ENCODE data around the gene KRTAP5-2.
"Not testable (repeated sequence)": the region's sequence is repeated elsewhere in the genome, so short reads cannot be mapped to it uniquely, and the experiment has no call there.

KRTAP5-2 gene

DNA sequence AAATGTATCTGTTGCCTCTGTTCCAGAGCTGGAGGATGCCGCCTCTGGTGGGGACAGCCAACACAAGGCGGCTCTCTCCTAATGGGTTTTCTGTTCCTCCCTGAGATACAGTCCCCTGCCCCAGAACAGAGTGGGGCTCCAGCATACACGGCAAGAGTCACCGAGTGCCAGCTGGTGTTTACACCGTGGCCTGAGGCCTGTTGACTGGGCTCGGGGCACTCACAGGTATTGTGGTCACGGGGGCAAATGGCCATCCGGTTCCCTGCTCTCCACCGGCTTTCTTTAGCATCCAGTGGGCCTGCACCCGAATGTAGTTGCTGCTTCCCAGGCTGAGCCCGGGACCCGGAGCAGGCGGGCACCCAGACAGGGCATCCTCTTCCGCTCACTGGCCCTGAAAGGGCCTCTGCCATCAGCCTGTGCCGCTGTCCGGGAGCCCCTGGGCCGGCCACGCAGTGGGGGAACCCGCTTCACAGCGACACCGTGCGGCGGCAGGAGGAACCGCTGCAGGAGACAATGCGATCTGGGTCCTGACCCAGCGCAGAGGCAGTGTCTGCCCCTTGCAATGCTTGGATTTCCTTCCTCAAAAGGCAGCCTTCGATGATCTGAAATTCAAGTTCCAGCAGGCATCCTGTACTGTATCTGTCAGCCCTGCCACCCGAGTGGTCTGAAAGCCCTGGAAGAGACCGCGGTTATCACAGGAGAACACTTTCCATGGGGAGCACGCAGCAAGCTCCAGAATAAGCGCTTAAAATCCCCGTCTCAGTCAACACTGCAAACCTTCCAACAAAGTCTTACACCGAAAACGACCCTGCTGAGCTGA is 30.6 kb upstream of the KRTAP5-2 start:
- DNase-seq (ENCODE audit: low read depth), result peak; percentile 31

DNA sequence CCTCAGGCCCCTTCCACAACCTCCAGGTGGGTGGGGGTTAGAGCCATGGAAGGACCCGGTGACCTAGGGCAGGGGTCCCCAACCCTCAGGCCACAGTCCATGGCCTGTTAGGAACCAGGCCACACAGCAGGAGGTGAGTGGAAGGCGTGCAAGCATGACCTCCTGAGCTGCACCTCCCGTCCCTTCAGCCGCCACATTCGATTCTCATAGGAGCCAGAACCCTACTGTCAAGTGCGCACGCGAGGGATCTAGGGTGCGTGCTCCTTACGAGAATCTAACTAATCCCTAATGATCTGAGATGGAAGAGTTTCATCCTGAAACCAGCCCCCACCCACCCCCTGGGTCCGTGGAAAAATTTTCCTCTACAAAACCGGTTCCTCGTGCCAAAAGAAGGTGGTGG is 27.4 kb upstream of the KRTAP5-2 start:
- no peak for DNase-seq (ENCODE audit: low read depth)

DNA sequence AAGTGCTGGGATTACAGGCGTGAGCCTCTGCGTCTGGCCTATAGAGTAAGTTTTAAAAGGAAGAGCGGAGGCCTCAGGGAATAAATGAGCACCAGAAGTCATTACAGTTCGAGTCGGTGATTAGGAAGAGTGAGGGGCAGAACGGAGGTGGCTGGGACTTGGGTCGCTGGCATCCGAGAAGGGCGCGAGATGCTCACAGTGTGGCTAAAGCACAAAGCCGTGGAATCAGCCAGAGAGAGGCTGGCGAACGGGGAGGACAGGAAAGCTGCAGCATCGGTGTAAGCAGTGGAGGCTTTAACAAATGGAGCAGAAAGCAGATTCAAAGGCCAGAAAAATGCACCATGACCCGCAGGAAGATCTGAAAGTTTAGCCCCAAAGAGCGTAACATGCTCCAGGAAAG is 26.5 kb upstream of the KRTAP5-2 start:
- DNase-seq (ENCODE audit: low read depth), result no peak

DNA sequence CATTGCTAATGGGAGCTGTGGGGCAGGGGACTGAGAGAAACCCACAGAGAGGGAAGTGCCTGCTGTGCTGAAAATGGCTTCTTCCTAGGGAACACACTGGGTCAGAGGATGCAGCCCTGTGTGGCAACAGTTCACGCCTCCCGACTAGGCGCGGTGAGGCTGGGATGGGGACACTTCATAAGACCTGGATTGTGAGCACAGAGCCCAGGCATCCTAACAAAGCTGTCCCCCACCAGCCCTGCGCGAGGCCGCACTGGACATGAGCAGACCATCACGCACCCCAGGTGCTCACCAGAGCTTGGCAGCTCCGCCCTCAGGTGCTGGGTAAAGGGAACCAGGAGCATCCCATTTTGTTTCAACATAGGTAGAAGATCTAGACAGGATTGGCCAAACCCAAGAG is 25.6 kb upstream of the KRTAP5-2 start:
- DNase-seq (ENCODE audit: low read depth), result no peak

DNA sequence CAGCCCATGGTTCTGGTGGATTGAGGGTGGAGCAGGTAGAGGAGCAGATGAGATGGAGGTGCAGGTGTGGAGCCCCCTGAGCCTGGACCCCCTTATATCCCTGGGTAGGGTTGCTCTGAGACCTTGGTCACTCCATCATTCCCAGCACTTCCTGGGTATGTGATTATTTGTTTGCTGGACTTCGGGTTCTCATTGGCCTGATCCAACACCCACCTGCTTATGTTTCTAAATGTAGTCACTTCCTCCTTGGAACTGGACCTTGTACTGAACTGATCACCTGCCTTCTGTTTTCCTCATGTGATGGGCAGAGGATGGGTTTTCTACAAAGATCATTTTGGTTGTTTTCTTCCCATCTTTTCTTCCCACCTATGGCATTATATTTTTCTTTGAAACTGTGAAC is 24.0 kb upstream of the KRTAP5-2 start, which contains the start of gene KRTAP5-4:
Gene KRTAP5-4, minus strand, starts transcription at position 53 of the 400 bp plus-strand sequence. Its CDS starts 45 bp downstream, at position 8.
- DNase-seq (ENCODE audit: low read depth), result no peak

DNA sequence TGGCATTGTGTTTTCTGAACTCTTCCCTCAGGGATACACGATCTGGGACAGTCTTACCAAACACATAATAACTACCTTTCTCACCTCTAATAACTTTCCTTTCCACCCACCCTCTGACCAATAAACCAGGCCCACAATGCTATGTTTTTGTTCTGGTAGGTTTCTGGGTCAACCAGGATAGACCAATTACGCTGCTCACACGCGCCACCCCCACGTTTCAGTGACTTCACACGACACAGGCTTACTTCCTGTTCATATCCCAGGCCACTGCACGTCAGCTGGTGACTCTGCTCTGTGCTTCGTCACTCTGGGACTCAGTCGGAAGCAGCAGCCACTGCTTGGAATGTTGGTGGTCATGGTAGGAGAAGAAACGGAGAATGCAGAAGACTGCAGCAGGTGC is 21.4 kb upstream of the KRTAP5-2 start:
- DNase-seq (ENCODE audit: low read depth), result no peak

DNA sequence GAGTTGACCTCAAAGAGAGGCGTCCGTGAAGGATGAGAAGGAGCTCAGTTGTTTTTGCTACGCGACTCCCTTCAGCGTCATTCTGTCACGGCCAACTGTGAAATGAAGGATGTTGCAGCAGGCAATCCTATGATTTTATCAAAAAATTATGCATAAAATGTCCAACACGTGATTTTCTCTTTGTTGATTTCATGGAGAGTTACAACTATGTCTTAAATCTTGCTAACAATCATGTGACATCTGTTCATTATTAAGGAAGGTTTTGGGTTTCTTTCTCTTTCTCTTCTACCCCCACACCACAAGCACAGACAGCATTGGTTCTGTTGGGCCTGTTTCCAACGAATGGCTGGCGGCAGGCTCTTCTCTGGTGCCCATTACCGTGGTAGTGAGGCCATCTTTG is 20.1 kb upstream of the KRTAP5-2 start:
- no peak for DNase-seq (ENCODE audit: low read depth)

DNA sequence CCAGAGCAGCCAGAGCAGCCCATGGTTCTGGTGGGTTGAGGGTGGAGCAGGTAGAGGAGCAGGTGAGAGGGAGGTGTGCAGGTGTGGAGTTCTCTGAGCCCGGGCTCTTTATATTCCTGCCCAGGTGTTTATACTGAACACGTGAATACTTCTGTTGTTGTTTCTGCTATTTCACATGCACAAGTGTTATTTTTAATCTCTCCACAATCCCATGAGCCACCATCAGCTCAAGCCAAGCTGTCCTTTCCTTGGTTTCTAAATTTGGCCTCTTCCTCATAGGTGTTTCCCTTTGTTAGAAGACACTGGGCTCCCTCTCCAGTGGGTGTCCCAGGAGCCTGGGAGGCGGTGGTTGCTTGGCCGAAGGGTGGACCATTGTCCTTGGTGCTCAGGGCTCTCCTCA is 10.3 kb upstream of the KRTAP5-2 start, which contains the start of gene KRTAP5-3:
Gene KRTAP5-3, minus strand, starts transcription at position 101 of the 400 bp plus-strand sequence. Its CDS starts 78 bp downstream, at position 23.
- DNase-seq (ENCODE audit: low read depth), result no peak

DNA sequence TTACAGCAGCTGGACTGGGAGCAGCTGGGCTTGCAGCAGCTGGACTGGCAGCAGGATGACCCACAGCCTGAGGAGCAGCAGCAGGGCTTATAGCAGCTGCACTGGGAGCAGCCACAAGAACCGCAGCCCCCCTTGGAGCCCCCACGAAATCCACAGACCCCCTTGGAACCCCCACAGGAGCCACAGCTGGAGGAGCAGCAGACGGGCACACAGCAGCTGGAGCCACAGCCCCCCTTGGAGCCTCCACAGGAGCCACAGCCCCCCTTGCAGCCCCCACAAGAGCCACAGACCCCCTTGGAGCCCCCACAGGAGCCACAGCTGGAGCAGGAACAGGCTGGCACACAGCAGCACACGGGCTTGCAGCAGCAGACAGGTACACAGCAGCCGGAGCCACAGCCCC is 9.8 kb upstream of the KRTAP5-2 start:
- not testable (repeated sequence) for DNase-seq (ENCODE audit: low read depth)

DNA sequence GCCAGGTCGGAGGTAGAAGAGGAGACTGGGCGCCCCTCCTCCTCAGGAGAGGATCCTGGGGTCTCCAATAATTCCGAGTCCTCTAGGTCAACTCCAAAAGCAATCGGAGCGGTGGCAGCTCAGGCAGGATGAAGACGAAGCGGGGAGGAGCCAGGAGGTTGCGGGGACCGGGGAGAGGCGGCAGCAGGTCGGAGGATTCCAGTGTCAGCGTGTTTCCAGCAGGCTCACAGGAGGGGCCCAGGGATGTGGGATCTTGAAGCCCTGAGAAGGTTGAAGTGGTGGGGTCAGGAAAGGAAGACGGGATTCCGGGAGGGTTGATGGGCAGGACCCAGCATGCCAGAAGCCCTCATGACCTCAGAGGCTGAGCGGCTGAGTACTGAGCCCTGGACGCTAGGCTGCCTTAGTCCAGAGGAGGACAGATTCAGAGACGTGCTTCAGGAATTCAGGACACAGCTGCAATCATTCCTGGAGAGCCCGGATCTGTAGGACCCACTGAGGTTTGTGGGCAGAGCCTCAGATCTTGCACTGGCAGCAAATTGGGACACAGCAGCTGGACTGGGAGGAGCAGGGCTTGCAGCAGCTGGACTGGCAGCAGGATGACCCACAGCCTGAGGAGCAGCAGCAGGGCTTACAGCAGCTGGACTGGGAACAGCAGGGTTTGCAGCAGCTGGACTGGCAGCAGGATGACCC is 9.2 kb upstream of the KRTAP5-2 start:
- DNase-seq (ENCODE audit: low read depth), result not testable (repeated sequence)

DNA sequence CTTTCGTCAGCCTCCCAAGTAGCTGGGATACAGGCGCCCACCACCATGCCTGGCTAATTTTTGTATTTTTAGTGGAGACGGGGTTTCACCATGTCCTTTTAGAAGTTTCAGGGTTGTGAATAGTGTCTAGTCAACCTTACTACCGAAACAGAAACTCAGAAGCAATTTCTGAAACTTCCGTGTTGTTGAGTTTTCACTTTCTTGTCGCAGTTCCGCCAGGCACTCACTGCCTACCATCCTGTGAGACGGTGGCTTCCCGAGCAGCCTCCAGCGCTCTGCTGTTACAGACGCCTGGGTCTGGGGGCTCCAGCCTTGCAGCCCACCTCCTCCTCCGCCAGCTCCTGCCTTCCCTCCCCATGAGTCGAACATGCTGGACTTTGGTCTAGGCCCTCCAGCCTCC is 7.8 kb upstream of the KRTAP5-2 start:
- not testable (repeated sequence) for DNase-seq (ENCODE audit: low read depth)

DNA sequence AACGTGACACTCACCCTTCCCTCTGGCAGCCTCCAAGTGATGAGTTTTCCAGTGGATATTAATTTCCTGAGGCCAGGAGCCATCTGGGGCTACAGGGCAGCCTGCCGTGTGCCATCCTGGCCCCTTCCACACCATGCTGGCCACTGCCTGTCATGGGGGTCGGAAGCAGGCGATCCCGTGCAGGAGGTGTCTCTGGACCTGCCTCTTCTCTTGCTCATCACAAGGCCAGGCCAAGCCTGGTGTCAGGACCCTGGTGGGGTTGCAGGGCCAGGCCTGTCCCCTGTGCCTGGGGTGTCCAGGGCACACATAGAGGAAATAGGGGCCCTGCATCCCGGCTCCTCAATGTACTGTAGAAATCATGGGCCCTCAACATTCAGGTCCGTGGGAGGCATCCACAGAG is 6.6 kb upstream of the KRTAP5-2 start:
- no peak for DNase-seq (ENCODE audit: low read depth)

DNA sequence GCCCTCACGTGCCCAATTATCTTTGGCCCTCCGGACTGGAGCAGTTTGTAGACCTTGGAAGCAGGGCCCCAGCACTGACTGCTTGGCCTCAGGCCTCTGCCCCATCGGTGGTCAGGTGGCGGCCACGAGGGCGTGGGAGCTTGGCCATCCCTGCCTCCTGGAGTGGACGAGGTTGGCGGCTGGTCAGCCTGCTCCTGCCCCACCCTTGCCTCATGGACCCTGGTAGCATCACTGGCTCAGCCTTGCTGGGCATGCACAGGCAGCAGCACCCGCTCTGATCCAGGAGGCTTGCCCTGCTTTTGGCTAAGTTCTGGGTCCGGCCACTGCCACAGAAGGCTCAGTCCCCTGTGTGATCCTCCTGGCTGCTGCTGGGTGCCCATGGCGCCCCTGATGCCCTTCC is 6.1 kb upstream of the KRTAP5-2 start:
- no peak for DNase-seq (ENCODE audit: low read depth)

DNA sequence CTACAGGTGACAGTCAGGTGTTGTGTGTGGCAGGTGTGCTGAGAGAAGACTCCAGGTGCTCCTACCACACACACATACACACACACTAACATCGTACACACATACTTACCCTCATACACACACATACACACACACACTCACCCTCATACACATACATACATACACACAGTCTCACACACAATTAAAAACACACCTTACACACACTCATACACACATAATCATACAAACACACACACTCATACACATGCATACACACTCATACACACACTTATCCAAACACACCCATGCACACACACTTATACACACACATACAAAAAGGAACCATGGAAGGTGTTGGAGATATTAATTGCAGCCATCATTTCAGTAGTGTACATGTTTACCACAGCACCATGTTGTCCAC is 5.5 kb upstream of the KRTAP5-2 start:
- DNase-seq (ENCODE audit: low read depth), result no peak

DNA sequence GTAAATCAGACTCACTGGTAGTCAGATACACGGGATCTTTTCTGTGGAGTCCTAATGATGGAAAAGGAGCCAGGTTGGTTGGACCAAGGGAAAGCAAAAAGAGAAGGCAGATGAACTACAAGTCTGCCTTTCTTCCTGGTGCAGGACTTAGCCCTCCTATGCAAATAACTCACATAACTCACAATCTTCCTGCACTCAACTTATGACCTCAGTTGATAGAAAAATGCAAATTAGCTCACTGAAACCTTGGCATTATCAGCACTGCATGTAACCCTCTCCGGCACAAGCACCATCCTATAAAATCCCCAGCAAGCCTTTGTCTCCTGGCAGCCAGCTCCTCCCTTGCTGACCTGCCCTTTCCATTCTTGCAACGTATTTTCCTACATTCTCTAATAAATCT is 3.6 kb upstream of the KRTAP5-2 start:
- DNase-seq (ENCODE audit: low read depth), result not testable (repeated sequence)

DNA sequence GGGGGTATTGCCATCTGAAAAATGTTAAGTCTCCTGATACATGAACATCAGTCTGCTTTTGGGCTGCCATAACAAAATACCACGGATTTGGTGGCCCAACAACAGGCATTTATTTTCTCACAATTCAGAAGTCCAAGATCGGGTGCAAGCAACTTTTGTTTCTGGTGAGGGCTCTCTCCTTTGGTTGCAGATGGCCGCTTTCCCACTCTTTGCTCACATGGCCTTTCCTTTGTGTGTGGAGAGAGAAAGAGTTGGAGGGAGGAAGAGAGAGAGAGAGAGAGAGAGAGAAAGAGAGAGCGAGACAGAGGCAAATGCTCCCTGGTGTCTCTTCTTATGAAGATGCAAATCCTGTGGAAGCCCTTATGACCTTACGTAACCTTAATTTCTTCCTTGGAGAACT is 2.5 kb upstream of the KRTAP5-2 start:
- no peak for DNase-seq (ENCODE audit: low read depth)

DNA sequence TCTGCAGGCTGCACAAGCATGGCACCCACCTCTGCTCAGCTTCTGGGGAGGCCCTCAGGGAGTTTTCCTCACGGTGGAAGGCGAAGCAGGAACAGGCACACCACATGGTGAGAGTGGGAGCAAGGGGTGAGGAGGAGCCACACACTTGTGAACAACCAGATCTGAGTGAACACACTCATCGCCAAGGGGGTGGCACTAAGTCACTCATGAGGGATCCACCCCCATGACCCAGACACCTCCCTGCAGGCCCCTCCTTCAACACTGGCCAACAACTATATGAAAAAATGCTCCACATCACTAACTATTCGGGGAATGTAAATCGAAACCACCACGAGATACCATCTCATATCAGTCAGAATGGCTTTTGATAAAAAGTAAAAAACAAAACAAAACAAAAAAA is 722 bp upstream of the KRTAP5-2 start:
- no peak for DNase-seq (ENCODE audit: low read depth)

DNA sequence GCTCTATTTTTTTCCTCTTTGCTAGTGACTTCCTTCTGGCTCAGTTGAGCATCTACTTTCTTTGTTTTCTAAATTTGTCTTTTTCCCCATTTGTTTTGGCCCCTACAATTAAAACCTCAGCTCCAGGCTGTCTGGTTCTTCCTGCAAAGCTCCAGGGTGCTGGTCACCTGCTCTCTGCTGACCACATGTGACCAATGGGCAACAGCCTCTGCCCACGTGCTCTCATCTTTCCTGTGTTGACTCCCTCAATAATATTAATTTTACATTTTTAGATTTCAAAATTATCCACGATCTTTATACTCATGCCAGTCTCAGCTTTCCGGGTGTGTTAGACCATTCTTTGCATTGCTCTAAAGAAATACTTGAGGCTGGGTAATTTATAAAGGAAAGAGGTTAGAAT is 312 bp upstream of the KRTAP5-2 start:
- not testable (repeated sequence) for DNase-seq (ENCODE audit: low read depth)

DNA sequence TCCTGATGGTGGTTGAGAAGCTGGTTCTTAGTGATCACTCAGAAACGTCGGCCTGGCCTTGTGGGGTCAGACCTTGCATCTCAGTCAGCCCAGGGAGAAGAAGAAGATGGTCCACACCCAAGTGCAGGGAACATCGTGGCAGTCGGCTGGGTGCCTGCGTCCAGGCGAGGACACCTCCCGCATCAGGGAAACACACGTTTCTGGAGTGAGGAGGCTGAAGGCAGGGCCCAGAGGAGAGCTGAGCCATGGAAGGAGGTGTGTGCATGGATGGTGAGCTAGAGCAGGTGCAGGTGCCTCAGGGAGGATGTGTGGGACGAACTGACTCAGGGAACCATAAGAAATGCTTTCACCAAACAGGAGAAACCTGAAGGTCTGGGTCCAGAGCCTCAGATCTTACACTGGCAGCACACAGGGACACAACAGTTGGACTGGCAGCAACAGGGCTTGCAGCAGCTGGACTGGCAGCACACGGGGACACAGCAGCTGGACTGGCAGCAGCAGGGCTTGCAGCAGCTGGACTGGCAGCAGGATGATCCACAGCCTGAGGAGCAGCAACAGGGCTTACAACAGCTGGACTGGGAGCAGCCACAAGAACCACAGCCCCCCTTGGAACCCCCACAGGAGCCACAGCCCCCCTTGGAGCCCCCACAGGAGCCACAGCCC is 632 bp downstream of the KRTAP5-2 start:
- DNase-seq (ENCODE audit: low read depth), result no peak

DNA sequence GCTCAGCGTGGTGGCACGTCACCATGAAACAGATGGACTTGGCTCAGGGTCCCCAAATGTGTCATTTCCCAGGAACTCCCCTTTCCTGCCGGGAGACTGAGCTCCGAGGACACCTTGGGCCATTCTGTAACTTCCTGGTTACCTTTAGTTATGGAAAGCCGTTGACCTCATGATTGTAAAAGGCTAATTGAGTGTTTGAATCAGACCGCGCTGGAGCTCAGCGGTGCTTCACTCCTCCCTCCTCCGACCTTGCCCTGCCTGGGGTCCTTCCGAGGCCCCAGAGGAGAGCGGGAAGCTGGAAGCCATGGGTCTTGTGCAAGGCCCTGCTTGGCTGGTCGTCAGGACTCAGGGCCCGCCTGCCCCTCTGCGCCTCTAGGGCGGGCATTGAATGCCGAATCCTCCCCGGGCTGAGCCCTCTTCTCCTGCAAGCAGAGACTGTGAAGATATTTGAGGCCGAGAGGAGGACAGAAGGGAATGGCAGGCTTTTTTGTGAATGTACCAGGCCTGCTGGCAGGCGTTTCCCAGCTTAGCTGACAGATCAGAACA is 1.4 kb downstream of the KRTAP5-2 start:
- DNase-seq (ENCODE audit: low read depth), result not testable (repeated sequence)

DNA sequence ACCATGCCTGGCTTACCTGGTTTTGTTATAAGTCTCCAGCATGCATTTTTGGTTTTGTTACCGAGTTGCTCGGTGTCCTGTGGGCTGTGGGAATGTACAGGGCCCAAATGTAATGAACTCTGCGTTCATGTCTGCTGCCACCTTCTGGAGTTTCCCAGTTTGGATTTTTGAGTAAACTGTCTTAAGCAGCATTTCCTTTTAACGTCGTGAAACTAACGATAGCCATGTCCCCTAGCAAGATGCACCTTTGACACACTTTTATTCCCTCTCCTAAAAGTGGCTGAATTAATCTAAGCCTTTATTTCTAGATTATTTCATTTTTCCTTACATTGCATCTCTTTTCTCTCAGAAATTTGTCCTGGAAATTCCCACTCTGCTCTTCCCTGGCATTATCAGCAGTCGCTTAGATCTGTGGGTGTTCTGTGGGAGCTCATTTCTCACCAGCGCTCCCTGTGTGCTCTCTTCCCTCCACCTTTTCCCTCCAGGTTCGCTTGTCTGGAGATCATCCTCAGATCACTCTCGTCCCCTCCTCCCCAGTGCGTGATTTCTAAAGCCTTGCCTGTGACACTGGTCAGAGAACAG is 2.0 kb downstream of the KRTAP5-2 start:
- not testable (repeated sequence) for DNase-seq (ENCODE audit: low read depth)

DNA sequence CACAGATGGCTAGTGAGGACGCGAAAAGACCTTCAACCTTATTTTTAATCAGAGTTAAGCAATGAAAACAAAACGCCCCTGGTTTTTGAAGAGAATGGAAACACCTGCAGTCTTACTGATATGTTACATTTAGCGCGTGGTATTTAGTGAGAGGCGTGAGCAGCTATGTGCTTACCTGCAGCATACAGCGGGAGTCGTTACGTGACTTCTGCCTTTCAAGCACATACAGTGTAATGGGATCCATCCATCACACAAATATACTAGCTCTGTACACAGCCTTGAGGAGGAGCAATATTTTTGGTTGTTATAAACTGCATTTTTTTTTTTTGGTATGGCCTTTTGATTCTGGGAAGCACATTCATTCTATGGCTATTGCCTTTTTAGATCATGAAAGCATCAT is 5.5 kb downstream of the KRTAP5-2 start:
- no peak for DNase-seq (ENCODE audit: low read depth)

Data from stimulated activated CD8-positive, alpha-beta memory T cell treated with anti-CD3 and anti-CD28 coated beads, Interleukin-12 subunit alpha, Interleukin-12 subunit beta, amount 100 ng/mL, for 4 hours (primary cell).